IPS-18a (cell line): ENCODE data around the gene EFEMP1.
"Not testable (repeated sequence)": the region's sequence is repeated elsewhere in the genome, so short reads cannot be mapped to it uniquely, and the experiment has no call there.

Experiments
- H3K27ac ChIP-seq: one replicate; pipeline ENCODE4 v1.5.1; 2013; ENCODE audit warnings: low read length
- H3K27me3 ChIP-seq: one replicate; pipeline ENCODE4 v1.6.1; 2013; ENCODE audit warnings: mild to moderate bottlenecking, low read length; ENCODE audit not compliant: control insufficient read depth, insufficient read depth
- H3K36me3 ChIP-seq: one replicate; pipeline ENCODE4 v1.6.1; 2013; ENCODE audit warnings: low read depth, low read length; ENCODE audit not compliant: control insufficient read depth
- H3K4me1 ChIP-seq: one replicate; pipeline ENCODE4 v1.6.1; 2013; ENCODE audit warnings: low read depth, low read length; ENCODE audit not compliant: control insufficient read depth
- H3K4me3 ChIP-seq: one replicate; pipeline ENCODE4 v1.5.1; 2013; ENCODE audit warnings: low read length
- H3K9ac ChIP-seq: one replicate; pipeline ENCODE4 v1.6.1; 2013; ENCODE audit warnings: mild to moderate bottlenecking, low read length, moderate library complexity
- H3K9me3 ChIP-seq: one replicate; pipeline ENCODE4 v1.6.1; 2013; ENCODE audit warnings: low read depth, low read length; ENCODE audit not compliant: control insufficient read depth

EFEMP1 gene

GRCh38 chr2:55840460-55840859, 83.1 kb downstream of the EFEMP1 start:
- Histone ChIP-seq H3K9me3 (no peaks in the 10 kb centered on the region), H3K27me3 (no peaks in the 10 kb centered on the region), H3K36me3 (no peaks in the 10 kb centered on the region), H3K9ac (no peak overlapping the region), H3K27ac (no peak overlapping the region), H3K4me3 (no peak overlapping the region), H3K4me1 (peaks cover 21% of the 10 kb centered on the region)

- H3K9me3 ChIP-seq, result no peaks in the 10 kb centered on the region
- no peak overlapping the region for H3K9ac ChIP-seq
- peak overlapping the region; percentile 16 for H3K4me3 ChIP-seq
- no peaks in the 10 kb centered on the region for H3K27me3 ChIP-seq
- peaks cover 21% of the 10 kb centered on the region for H3K4me1 ChIP-seq
- no peaks in the 10 kb centered on the region for H3K36me3 ChIP-seq
- no peak overlapping the region for H3K27ac ChIP-seq
Observed at GRCh38 chr2:55839182-55839819, 84.3 kb downstream of the EFEMP1 start.

- no peak overlapping the region for H3K27ac ChIP-seq
- H3K4me1 ChIP-seq, result peaks cover 21% of the 10 kb centered on the region
- no peaks in the 10 kb centered on the region for H3K27me3 ChIP-seq
- no peak overlapping the region for H3K9ac ChIP-seq
- no peaks in the 10 kb centered on the region for H3K9me3 ChIP-seq
- no peaks in the 10 kb centered on the region for H3K36me3 ChIP-seq
- H3K4me3 ChIP-seq, result peak overlapping the region; percentile 16
Observed at GRCh38 chr2:55838653-55839052, 84.9 kb downstream of the EFEMP1 start.

- not testable (repeated sequence) for H3K27me3 ChIP-seq, H3K9ac ChIP-seq, H3K27ac ChIP-seq, H3K9me3 ChIP-seq, H3K36me3 ChIP-seq, H3K4me3 ChIP-seq
- peaks cover 21% of the 10 kb centered on the region for H3K4me1 ChIP-seq
Observed at GRCh38 chr2:55838117-55838516, 85.5 kb downstream of the EFEMP1 start.

GRCh38 chr2:55837073-55837472, 86.5 kb downstream of the EFEMP1 start:
- peaks cover 21% of the 10 kb centered on the region for H3K4me1 ChIP-seq
- no peaks in the 10 kb centered on the region for H3K36me3 ChIP-seq
- H3K27ac ChIP-seq, result no peak overlapping the region
- H3K27me3 ChIP-seq, result no peaks in the 10 kb centered on the region
- no peaks in the 10 kb centered on the region for H3K9me3 ChIP-seq
- H3K9ac ChIP-seq, result no peak overlapping the region
- no peak overlapping the region for H3K4me3 ChIP-seq

- H3K4me1 ChIP-seq, H3K9ac ChIP-seq, H3K27ac ChIP-seq, H3K9me3 ChIP-seq, H3K36me3 ChIP-seq, H3K27me3 ChIP-seq, H3K4me3 ChIP-seq: not testable (repeated sequence)
Observed at GRCh38 chr2:55831671-55832410, 91.7 kb downstream of the EFEMP1 start.

GRCh38 chr2:55827855-55828254, 95.7 kb downstream of the EFEMP1 start:
- H3K27me3 ChIP-seq, result no peaks in the 10 kb centered on the region
- no peak overlapping the region for H3K9ac ChIP-seq
- H3K4me3 ChIP-seq, result no peak overlapping the region
- H3K9me3 ChIP-seq, result no peaks in the 10 kb centered on the region
- H3K27ac ChIP-seq, result no peak overlapping the region
- H3K36me3 ChIP-seq, result no peaks in the 10 kb centered on the region
- no peaks in the 10 kb centered on the region for H3K4me1 ChIP-seq

GRCh38 chr2:55827428-55827827, 96.2 kb downstream of the EFEMP1 start:
- not testable (repeated sequence) for H3K9ac ChIP-seq, H3K4me3 ChIP-seq, H3K27me3 ChIP-seq, H3K4me1 ChIP-seq, H3K36me3 ChIP-seq, H3K27ac ChIP-seq, H3K9me3 ChIP-seq

GRCh38 chr2:55826246-55826645, 97.3 kb downstream of the EFEMP1 start:
- H3K4me1 ChIP-seq, result no peaks in the 10 kb centered on the region
- H3K9ac ChIP-seq, result no peak overlapping the region
- no peaks in the 10 kb centered on the region for H3K9me3 ChIP-seq
- no peaks in the 10 kb centered on the region for H3K27me3 ChIP-seq
- no peaks in the 10 kb centered on the region for H3K36me3 ChIP-seq
- H3K4me3 ChIP-seq, result no peak overlapping the region
- no peak overlapping the region for H3K27ac ChIP-seq

GRCh38 chr2:55824551-55825096, 99.0 kb downstream of the EFEMP1 start:
- H3K36me3 ChIP-seq, result no peaks in the 10 kb centered on the region

More at GRCh38 chr2:55824551-55825096, 99.0 kb downstream of the EFEMP1 start:
- Histone ChIP-seq H3K9me3 (no peaks in the 10 kb centered on the region), H3K4me3 (no peak overlapping the region), H3K27ac (no peak overlapping the region), H3K27me3 (no peaks in the 10 kb centered on the region), H3K9ac (no peak overlapping the region), H3K4me1 (no peaks in the 10 kb centered on the region)
